GM19395 (cell line): ENCODE data around the gene POLR2E.
"Not testable (repeated sequence)": the region's sequence is repeated elsewhere in the genome, so short reads cannot be mapped to it uniquely, and the experiment has no call there.

Experiments used
- ATAC-seq: cut with Tn5 transposase; IDR thresholded peaks from one replicate; pipeline ENCODE4 v1.9.1; 2021; ENCODE audit warnings: mild to moderate bottlenecking, moderate library complexity; ENCODE audit not compliant: unreplicated experiment

The POLR2E gene

GRCh38 chr19:1094978-1095701, at the start of gene POLR2E:
Gene POLR2E, minus strand, starts transcription at chr19:1095375. Its CDS starts 60 bp downstream, at chr19:1095315.
- peak; percentile 62 for ATAC-seq

DNA sequence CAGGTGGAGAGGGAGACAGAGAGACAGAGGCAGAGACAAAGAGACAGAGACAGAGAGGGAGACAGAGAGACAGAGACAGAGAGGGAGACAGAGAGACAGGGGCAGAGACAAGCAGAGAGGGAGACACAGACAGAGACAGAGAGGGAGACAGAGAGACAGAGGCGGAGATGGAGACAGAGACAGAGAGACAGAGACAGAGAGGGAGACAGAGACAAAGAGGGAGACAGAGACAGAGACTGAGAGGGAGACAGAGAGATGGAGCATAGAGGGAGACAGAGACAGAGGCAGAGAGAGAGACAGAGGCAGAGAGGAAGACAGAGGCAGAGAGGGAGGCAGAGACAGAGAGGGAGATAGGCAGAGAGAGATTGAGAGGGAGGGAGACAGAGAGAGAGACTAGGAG, 49.6 kb upstream of the POLR2E start:
- ATAC-seq: no peak

DNA sequence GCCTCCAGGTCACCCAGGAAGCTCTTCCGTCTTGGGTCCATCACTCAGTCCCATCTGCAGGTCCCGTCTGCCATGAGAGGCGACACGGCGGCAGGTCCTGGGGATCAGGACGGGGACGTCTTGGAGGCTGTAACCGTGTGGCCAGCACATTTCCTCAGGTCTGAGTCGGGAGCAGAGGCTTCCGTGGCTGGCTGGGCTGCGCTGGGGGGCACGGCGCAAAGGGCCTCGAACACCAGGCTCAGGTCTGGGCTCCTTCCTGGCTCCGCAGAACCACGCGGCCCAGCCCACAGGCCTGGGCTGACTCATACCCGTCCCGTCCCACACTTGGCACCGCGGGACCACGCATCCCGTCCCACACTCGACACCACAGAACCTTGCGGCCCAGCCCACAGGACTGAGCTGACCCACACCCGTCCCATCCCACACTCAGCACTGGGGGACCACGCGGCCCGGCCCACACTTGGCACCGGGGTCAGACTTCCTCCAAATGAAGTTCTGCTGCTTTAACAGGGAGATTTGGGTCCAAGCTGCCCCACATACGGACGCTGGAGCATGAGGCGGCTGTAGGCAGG, 48.7 kb upstream of the POLR2E start:
- no peak for ATAC-seq

DNA sequence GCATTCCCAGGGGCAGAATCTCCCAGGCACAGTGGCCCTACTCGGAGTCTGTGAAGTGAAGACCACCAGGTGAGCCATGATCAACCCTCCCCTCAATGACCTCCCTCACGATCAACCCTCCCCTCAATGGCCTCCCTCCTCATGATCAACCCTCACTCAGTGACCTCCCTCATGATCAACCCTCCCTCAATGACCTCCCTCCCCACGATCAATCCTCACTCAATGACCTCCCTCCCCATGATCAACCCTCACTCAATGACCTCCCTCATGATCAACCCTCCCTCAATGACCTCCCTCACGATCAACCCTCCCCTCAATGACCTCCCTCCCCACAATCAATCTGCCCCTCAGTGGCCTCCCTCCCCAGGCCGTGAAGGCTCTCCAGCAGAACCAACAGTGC, 46.8 kb upstream of the POLR2E start:
- no peak for ATAC-seq

DNA sequence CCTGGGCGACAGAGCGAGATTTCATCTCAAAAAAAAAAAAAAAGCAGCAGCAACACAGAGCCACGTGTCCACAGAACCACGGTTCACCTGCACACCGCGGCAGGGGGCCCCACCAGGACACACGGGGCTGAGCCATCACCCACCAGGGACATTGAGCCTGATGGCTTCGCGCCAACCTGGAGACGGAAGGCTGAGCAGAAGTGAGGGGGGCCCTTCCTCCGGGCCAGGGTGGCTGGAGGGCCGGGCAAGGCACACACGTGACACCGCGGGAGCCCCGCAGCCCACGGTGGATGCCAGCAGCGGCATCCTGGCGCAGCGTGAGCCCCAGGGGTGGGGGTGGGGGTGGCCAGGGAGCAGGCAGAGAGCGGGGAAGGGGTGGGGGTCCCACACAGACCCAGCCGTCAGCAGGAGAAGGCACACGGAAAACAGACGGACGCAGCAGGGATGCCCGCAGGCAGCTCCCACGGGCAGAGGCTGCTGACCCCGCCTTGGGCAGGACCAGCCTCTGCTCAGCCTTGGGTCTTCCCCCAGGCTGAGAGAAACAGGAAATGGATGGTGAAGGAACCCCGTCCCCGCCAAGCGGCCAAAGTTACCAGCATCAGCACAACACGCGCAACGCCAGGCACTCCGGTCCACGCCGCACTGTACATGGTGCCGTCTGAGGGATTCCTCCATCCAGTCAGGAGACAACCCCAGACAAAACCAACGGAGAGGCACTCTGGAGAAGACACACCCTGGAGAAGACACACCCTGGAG, 45.3 kb upstream of the POLR2E start:
- ATAC-seq: no peak

DNA sequence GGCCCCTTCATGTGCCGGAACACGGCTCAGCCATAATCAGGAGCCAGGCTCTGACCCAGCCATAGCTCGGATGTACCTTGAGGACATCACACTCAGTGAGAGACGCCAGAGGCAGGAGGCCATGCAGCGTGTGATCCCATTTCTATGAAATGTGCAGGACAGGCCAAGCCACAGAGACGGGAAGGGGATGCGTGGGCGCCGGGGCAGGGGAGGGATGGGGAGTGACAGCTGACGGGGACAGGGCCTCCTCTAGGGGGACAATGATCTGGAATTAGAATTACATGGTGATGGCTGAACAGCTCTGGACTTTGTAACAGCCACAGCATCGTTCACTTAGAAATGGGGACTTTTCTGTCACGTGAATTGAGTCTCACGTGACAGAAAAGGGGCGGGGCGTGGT, 44.0 kb upstream of the POLR2E start:
- ATAC-seq: no peak

DNA sequence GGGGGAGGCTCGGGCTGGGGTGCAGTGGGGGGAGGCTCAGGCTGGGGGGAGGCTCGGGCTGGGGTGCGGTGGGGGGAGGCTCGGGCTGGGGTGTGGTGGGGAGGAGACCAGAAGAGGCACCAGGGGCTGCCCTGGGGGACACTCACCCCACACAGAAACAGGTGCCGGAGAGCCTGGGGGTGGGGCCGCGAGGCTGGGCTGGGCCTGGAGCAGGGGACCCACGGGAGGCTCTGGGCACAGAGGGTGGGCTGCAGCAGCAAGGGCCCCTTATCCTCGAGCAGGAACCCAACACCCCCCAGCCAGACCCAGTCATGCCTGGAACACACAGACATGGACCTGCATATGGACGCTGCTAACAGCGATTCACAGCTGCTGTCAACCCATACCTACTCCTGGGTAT, 42.9 kb upstream of the POLR2E start:
- no peak for ATAC-seq

- ATAC-seq: no peak
These were observed 41.6 kb upstream of the POLR2E start for GRCh38 chr19:1136621-1137317.

- ATAC-seq: no peak
These were observed 41.0 kb upstream of the POLR2E start for GRCh38 chr19:1136201-1136600.

DNA sequence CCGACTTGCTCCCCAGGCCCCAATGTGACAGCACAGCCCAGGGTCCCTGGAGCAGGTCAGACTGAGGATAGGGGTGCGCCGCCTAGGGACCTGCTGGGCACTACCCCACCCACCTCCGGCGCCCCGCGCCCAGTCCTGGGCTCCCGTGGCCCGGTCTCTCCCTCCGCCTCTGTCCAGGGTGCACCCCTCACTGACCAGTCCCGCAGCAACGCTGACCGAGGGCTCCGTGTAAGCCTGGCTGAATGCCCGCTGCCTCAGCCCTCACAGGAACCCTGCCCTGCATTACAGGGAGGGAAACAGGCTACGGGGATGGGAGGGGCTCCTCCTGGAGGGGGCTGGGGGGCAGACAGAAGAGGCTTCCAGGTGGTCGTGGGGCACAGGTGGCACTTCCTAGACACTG, 40.3 kb upstream of the POLR2E start:
- ATAC-seq: no peak

- no peak for ATAC-seq
These were observed 39.3 kb upstream of the POLR2E start for GRCh38 chr19:1134431-1134830.

- no peak for ATAC-seq
These were observed 38.3 kb upstream of the POLR2E start for GRCh38 chr19:1133471-1133929.

DNA sequence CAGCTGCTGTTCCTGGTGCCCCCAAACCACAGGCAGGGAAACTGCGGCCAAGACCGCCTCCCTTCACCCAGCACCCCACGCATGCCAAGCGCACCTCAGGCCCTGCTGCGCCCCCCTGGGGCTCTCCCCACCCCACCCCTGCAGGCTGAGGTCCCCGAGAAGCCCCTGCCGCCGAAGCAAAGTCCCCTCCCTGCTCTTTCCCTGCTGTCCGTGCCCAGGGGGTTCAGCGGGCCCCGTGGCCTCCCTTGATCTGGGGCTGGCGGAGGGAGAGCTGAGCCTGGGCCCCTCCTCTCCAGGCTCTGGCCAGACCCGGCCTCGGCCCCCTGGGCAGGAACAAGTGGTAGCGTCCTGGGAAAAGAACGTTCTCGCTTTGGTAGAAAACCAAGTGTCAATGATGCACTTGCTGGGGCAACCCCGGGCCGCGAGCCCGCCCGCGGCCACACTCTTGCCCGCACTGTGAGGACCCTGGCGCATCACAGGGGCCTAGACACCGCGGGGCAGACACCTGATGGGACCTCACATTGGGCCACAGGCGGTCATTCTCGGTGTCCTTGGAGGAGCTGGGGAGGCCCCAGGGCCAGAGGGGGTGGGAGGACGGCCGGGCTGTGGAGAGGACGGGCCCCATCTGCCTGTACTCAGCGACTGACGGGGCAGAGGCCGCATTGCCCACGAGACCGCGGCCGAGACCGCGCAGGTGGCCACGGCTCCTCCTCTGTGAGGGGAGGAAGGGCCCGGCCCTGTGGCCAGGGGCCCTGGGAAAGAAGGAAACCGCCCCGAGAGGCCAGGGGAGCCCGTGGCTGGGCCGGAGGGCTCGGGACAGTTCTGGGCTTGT, 37.6 kb upstream of the POLR2E start:
- peak; percentile 24 for ATAC-seq

DNA sequence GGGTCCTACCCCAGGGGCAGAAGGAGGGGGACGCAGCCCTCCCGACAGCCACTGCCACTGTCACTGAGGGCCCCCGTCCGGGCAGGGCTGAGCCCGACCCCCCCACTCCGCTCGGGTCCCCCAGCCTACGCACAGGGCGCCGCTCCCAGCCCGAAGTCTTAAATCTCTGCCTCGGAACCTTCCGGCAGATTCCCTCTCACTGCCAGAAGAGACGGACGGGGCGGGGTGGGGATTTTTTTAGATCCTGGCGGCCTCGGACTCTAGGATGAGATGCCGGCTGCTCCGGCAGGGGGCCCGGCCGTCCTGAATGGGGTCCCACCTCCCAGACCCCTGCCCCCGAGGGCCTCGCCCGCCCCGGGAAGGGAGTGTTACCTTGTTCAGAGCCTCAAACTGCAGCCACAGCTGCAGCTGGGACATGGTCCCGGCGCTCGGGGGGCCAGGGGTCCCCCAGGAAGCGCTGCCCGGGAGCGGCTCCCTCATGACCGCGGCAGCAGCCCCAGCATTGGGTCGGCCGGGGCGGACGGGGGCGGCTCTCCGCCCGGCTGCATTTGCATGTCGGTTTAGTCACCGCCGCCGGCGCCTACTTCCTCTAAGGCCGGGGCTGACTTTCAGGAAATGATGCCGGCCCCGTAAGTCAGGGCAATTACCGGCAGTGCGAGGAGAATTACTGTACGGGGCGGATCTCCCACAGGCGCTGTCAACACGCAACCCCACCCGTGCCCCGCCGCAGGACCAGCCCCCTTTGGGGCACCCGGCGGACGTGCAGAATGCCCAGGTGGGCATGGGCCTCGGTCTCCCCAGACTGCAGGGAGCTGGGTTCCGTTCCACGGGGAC, 36.8 kb upstream of the POLR2E start:
- ATAC-seq: peak; percentile 51

DNA sequence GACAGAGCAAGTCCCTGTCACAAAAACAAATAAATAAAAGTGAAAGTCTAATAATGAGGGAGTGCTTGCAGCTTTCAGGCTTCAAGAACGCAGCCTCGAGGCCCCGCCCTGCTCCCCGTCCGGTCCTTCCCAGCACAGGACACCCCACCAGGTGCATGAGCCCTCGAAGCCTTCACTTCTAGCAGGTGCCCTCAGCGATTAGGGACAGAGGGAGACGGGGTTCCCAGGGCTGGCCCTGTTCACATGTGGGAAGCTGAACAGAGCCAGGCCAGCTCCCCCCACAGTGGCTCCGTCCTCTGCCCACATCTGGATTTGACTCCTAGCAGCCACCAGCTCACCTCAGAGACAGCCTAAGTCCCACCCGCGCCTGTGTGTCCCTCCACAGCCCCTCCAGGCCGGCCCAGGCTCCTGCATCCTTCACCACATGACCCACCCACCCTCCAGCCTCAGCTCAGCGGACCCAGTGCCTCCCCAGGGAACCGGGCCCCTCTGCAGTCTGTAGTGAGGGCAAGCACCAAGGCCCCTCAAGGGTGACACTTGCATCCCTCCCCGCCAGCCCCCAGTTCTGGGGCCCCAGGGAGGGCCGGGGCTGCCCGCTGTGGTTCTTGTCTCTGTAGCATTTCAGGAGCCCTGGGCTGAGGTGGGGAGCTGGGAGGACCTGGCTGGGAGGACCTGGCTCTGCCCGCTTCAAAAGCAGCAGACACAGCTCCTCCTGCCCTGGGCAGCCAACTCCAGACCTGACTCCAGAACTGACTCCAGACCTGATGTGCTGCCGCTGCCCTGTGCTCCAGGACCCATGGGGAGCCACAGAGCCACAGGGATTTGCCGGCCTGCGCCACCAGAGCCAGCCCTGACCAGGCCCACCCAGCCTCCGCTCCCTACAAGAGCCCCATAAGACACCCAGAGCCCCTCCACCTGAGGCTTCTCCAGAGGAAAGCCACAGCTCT, 35.9 kb upstream of the POLR2E start:
- ATAC-seq: no peak

DNA sequence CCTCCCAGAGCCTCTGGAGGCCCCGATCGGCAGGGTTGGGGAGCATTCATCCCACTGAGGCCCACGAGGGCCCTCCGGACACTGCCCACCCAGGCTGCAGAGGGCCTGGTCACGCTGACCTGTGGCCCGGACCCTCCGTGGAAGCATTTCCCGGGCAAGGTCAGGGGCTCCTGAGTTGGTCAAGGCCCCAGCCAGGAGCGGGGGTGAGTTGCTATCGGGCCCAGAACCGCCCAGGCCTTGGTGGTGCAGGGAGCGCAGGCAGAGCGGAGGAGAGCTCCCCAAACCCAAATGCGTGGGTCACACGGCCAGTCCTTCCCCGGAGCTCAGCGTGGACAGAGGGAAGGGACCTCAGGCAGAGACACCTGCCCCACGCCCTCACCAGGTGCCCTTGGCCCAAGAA, 34.4 kb upstream of the POLR2E start:
- no peak for ATAC-seq

DNA sequence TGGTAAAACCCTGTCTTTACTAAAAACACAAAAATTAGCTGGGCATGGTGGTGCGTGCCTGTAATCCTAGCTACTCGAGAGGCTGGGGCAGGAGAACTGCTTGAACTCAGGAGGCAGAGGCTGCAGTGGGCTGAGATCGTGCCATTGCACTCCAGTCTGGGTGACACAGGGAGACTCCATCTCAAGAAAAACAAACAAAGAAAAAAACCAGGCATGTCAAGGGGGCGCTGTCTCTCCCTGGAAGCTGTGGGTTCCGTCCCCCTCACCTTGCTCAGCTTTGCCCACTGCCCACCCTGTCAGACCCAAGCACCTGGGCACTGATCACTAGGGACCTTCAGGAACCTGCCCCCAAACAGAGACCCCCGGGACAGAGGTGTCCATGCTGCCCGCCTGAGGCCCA, 33.9 kb upstream of the POLR2E start:
- ATAC-seq: not testable (repeated sequence)

DNA sequence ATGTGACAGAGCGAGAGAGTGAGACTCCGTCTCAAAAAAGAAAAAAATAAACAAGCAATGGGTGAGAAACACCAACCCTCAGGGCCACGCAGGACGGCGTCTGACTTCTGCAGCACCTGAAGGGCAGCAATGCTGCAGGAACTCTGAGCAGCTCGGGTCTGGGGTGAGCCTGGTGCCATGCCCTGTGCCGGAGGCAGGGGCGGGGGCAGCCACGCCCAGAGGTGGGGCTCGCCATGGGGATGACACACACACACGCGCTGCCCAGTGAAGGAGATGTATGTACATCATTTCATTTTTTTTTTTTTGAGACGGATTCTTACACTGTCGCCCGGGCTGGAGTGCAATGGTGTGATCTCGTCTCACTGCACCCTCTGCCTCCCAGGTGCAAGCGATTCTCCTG, 32.9 kb upstream of the POLR2E start:
- ATAC-seq: no peak
